Stimulated activated CD8-positive, alpha-beta memory T cell treated with anti-CD3 and anti-CD28 coated beads, Interleukin-4, amount 100 ng/mL, for 48 hours (primary cell): ENCODE data around the gene MCRIP2.
A peak's percentile ranks its signal among the peaks of the same experiment; 100 is the strongest.
"Not testable (repeated sequence)": the region's sequence is repeated elsewhere in the genome, so short reads cannot be mapped to it uniquely, and the experiment has no call there.

ENCODE experiments used
- DNase-seq: peaks from one replicate; pipeline ENCODE4 v3.0.0-alpha.2; 2020

Gene MCRIP2, protein sequence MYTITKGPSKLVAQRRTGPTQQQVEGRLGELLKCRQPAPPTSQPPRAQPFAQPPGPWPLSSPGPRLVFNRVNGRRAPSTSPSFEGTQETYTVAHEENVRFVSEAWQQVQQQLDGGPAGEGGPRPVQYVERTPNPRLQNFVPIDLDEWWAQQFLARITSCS

DNA sequence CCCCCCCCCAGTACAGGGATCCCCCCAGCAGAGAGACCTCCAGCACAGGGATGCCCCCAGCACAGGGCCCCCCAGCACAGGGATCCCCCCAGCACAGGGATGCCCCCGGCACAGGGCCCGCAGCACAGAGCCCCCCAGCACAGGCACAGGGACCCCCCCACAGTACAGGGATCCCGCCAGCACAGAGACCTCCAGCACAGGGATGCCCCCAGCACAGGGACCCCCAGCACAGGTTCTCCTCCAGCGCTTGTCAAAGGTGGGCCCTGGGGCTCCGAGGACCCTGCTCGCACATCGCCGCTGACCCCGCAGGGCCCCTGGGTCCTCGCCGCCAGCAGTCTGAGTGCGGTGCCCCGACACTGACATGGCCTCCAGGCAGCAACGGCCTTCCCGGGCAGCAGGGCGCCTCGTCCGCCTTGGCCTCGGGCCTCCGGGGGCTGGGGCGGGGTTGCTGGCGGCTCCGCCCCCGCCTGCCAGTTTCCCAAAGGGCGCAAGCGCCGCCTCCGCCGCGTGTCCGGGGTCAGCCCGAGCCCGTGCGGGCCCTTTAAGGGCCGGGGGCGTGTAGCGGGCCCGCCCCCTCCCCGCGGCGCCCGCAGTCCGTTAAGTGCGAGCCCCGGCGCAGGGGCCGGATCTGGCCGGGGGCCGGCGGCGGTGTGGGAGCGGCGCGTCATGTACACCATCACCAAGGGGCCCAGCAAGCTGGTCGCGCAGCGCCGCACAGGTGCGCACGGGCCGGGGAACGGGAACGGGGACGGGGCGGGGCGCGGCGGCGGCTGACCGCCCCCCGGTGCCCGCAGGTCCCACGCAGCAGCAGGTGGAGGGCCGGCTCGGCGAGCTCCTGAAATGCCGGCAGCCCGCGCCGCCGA is at the start of gene MCRIP2:
MCRIP2 (plus strand) TSS at position 503 of the 863 bp plus-strand sequence; CDS start at position 667, 164 bp downstream.
- peak; percentile 84 for DNase-seq

GRCh38 chr16:591892-592517 is 49.6 kb upstream of the MCRIP2 start:
- no peak for DNase-seq

DNA sequence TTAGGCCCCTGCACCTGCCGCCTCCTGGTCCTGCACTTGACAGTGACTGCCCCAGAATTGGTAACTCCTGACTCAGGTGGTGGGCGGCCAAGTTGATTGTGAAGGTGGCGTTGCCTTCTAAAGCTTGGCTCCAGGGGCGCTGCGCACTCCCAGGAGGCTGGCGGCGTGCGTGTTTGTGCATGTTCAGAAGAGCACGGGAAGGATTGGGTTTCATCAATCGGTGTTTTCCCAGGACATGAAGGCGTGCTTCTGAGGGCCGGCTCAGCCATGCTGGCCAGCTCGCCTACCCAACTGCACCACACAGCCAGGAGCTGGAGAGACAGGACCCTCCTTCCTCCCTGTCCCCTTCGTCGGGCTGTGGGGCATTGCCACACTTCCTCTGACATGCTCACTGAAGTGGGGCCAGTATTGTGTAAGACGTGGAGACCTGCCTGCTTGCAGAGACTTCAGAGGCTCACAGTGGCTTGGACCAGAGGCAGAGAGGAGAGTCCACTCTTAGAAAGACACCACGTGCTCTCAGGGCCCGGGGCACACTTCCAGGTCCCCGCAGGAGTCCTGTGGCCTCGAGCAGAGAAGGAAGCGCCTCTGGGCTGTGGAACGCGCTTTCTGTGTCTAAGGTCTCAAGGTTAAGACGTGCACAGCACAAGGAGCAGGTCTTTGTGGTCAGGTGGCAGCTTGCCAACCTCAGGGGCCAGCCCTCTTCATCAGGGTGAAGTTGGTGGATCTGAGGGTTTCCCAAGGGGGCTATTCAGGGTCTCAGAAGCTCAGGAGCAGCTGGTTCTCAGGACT is 48.9 kb upstream of the MCRIP2 start:
- no peak for DNase-seq

DNA sequence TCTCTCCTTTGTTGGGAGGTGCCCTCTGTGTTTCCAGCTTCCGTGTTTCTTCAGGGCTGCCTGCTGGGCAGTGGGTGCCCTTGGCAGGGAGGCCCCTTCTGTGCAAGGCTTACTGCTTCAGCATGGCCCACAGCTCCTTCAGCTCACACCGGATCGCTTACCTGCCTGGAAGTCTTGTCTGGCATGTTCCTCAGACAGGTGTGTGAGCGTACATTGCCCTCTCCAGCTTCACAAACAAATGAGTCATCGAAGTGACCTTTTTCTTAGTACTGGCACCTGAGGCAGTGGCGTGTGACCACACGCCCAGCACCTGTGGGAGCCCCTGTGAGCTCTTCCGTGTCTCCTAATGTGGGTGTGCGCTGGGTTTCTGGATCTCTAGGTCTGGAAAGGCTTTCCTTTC is 48.2 kb upstream of the MCRIP2 start:
- DNase-seq: no peak

GRCh38 chr16:593807-594206 is 47.8 kb upstream of the MCRIP2 start:
- no peak for DNase-seq

- DNase-seq: no peak
Observed at GRCh38 chr16:595094-595528, 46.5 kb upstream of the MCRIP2 start.

DNA sequence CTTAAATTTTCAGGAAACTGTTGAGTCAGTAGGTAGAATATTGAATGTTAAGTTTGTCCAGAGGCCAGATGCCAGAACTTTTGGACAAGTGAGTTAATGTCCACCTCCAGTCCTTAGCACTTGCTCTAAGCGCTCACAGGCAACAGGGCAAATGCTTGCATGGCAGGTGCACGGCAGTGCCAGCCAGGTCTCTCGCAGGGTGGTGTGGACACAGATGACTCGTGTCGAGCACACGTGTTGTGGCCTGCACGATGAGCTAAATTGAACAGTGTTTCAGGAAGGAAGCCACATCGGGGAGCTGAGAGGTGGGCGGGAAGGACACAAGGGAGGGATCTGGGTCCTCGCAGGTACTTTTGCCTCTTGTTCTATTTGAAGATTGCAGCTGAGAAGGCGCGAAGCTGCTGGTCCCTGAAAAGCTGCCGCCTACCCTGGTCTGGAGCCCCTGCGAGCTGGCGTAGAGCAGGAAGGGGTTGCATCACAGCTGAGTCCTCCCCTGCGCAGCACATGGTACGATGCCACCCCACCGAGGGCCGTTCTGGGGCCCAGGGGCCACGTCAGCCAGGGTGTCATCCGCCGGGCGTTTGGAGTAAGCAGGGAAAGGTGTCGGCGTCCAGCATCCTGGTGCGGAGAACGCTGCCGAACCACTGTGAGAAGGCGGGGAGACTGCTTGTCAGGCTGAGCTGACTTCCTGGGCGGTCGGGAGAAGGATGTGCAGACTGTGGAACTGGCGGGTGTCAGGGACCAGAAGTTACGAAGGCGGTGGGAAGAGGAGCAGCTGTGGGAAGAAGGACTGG is 45.5 kb upstream of the MCRIP2 start:
- DNase-seq: no peak

DNA sequence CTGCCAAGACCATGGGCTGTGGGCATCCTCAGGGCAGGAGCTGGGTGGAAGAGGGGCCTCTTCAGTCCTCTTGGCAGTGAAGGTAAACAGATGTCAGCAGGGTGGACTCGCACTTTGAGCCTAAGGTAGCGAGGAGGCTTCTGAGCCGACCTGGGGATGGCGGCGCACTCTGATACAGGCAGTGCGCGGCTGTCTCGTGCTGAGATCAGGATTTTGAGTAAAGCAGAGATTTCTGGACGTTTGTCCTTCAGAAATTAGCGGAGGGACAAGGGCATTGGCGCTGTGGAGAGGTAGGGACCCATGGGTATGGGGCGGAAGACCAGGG is 44.9 kb upstream of the MCRIP2 start:
- no peak for DNase-seq

- not testable (repeated sequence) for DNase-seq
Observed at GRCh38 chr16:597655-598054, 44.0 kb upstream of the MCRIP2 start.

- DNase-seq: no peak
Observed at GRCh38 chr16:598823-599739, 42.5 kb upstream of the MCRIP2 start.

GRCh38 chr16:600781-601180 is 40.8 kb upstream of the MCRIP2 start:
- no peak for DNase-seq

GRCh38 chr16:603933-604332 is 37.7 kb upstream of the MCRIP2 start:
- no peak for DNase-seq

- DNase-seq: no peak
Observed at GRCh38 chr16:606656-607307, 34.8 kb upstream of the MCRIP2 start.

DNA sequence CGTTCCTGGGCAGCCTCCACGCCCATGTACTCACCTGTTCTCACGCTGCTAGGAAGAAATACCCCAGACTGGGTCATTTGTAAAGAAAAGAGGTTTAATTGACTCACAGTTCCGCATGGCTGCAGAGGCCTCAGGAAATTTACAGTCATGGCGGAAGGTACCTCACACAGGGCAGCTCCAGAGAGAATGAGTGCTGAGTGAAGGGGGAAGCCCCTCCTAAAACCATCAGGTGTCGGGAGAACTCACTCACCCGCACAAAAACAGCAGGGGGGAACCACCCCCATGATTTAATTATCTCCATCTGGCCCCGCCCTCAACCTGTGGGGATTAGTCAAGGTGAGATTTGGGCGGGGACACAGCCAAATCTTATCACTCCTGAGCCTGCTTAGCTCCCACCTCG is 33.6 kb upstream of the MCRIP2 start:
- DNase-seq: peak; percentile 70

- no peak for DNase-seq
Observed at GRCh38 chr16:609316-609715, 32.3 kb upstream of the MCRIP2 start.

DNA sequence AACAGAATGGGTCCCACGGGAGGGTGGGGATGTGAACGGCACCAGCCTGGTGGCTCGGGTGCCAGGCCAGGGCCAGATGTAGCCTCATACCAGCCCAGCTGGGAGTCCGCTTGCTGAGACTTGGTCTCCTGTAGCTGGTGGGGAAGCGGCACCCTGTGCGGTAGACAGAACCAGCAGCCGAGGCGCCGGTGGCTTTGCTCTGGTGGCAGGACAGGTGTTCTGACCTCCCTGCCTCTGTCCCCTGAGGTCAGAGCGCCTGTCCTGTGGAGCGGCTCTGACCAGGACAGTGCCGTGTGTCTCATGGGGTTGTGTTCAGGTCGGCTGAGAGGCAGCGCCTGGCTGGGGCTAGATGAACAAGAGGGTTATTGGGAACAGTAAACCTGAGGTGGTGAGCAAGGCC is 31.6 kb upstream of the MCRIP2 start:
- no peak for DNase-seq

GRCh38 chr16:610513-611381 is 30.9 kb upstream of the MCRIP2 start:
- peak; percentile 78 for DNase-seq

DNA sequence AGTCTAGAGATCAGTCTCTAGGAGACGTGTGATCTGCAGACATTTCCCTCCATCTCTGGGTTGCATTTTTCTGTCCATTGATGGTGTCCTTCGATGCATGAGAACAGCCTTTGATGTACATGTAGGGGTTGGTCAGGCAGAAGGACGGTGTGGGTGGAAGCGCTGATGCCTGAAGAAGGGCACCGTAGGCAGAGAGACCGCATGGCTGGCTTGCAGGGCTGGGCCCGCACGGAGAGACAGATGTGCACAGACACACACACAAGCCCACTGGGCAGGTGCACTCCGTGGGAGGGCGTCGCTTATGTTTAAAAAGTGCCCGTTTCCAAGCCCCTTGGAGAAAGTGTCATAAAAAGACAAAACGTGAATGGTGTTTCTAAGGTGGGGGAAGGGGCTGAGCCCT is 26.5 kb upstream of the MCRIP2 start:
- no peak for DNase-seq

DNA sequence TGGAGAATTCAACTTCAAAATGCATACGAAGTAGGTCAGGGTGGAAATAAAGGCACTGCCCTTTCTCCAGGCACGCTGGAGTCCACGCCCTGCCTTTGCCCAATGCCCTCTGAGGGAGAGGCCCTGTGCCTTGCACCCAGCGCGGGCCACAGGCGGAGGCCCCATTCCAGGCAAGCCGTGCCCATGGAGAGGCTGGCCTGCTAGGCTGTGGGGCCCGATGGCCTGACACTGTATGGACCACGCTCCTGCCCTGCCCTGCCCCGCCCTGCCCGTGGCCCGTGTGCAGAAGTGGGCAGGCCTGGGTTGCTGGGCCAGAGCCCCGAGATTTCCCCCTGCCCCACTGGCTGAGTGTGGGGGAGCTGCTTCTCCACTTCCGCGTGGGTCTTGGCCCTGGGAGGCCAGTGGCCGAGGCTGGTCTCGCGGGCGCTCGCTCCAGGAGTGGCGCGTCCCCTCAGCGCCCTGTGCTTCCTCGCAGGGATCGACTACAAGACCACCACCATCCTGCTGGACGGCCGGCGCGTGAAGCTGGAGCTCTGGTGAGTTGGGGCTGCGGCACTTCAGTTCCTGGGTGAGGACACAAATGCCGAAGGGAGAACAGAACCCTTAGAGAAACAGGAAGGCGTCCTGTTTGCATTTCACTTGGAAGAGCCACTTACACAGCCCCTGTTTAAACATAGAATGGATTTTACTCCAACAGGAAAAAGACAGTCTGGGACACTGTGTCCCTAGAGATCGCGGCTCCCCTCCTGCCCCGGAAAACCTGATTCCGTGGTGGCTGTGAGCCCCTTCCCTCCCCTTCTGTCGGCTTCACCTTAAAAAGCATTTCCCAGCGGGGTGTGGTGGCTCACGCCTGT is 24.7 kb upstream of the MCRIP2 start:
- no peak for DNase-seq
